SK-N-MC (cell line): Measurements from ENCODE around the gene NDUFA11.

Experiments
- EZH2 ChIP-seq: fragments of 200-600 bp; sonication (generic); IDR thresholded peaks from one replicate; pipeline ENCODE4 v1.6.1; 2017; ENCODE audit warnings: antibody characterized with exemption
- FOXP2 ChIP-seq: optimal IDR thresholded peaks from 2 replicates; pipeline ENCODE3; 2011; ENCODE audit warnings: mild to moderate bottlenecking, moderate library complexity; ENCODE audit not compliant: insufficient read depth; ENCODE audit errors: extremely low read length, control extremely low read depth
- POLR2AphosphoS5 ChIP-seq: IDR thresholded peaks from 2 replicates; pipeline ENCODE4 v1.6.1; 2012; ENCODE audit warnings: mild to moderate bottlenecking, low read depth, low read length, borderline replicate concordance

- TF ChIP-seq EZH2 (no peak), POLR2AphosphoS5 (no peak), FOXP2 (no peak)
These were observed 36.1 kb downstream of the NDUFA11 start for GRCh38 chr19:5867201-5868136.
